Tibial nerve (tissue), 4 donors: ENCODE results near the gene RBMS3. TPM values are rescaled to one million over a fixed set of nuclear protein-coding genes. Genes with fewer than 3 reads are reported as not detected.

Experiments
- DNase-seq, 2 donors: peaks; one replicate each; pipeline ENCODE4 v3.0.0-alpha.2; 2019; ENCODE audit warnings: low spot score in 2 of 2
- H3K27ac ChIP-seq, 4 donors: fragments of 200-600 bp; sonication (generic) in 3 of 4; one replicate each; pipeline ENCODE4 v1.5.1; 2017 to 2019; ENCODE audit warnings: mild to moderate bottlenecking in 1 of 4
- H3K27me3 ChIP-seq, 2 donors: fragments of 200-600 bp; sonication (generic) in 1 of 2; one replicate each; pipeline versions ENCODE4 v1.5.1 to v1.6.0; 2017 to 2019
- H3K36me3 ChIP-seq, 3 donors: fragments of 200-600 bp; sonication (generic); one replicate each; pipeline ENCODE4 v1.5.1; 2018 to 2019
- H3K4me1 ChIP-seq, 4 donors: fragments of 200-600 bp; sonication (generic) in 3 of 4; one replicate each; pipeline ENCODE4 v1.5.1; 2017 to 2019
- H3K4me3 ChIP-seq, 4 donors: fragments of 200-600 bp; sonication (generic) in 3 of 4; one replicate each; pipeline ENCODE4 v1.5.1; 2017 to 2019; ENCODE audit warnings: mild to moderate bottlenecking in 1 of 4, moderate library complexity in 1 of 4
- H3K9me3 ChIP-seq, 4 donors: fragments of 200-600 bp; sonication (generic) in 3 of 4; one replicate each; pipeline ENCODE4 v1.5.1; 2017 to 2019
- CTCF ChIP-seq, 5 experiments: fragments of 200-600 bp in 3 of 5; fragments of 450-650 bp in 2 of 5; sonication (generic) in 3 of 5; IDR thresholded peaks; one replicate each; pipeline ENCODE4 v1.5.1; 2016 to 2019; ENCODE audit warnings: antibody characterized with exemption in 5 of 5, mild to moderate bottlenecking in 3 of 5, moderate library complexity in 2 of 5
- EP300 ChIP-seq, 2 donors: sonication (generic); formaldehyde crosslinking; IDR thresholded peaks; one replicate each; pipeline ENCODE4 v1.6.1; 2017; ENCODE audit warnings: antibody characterized with exemption in 2 of 2, mild to moderate bottlenecking in 1 of 2
- POLR2A ChIP-seq, 2 donors: fragments of 450-650 bp; IDR thresholded peaks; one replicate each; pipeline ENCODE4 v1.6.1; 2017; ENCODE audit warnings: antibody characterized with exemption in 2 of 2, mild to moderate bottlenecking in 2 of 2, moderate library complexity in 2 of 2
- WGBS, 2 donors: methylation state at CpG; one replicate each; pipeline ENCODE4 v1.1.5; 2018; 5-methylcytosine and 5-hydroxymethylcytosine counted together
- total RNA-seq, 4 donors: library from RNA; depleted of rRNA; stranded (reverse); fragments of >200 nt; gene quantifications; one replicate each; pipeline ENCODE4 v1.1.0, GENCODE V29; 2016

The RBMS3 gene
- total RNA-seq, 4 donors from 2014 or later, result 157 to 175 (median 161) TPM

GRCh38 chr3:29373131-29373680 is 92.3 kb downstream of the RBMS3 start:
- Histone ChIP-seq H3K4me3 (no peak overlapping the region), H3K4me1 (peaks cover 0 to 34% (median 4%) of the 10 kb centered on the region in 4 donors), H3K36me3 (peaks cover 0 to 7% (median 0%) of the 10 kb centered on the region in 3 donors)

GRCh38 chr3:29374226-29374625 is 93.4 kb downstream of the RBMS3 start:
- H3K27me3 ChIP-seq, result no peaks in the 10 kb centered on the region
- no peak overlapping the region for H3K4me3 ChIP-seq
- no peak overlapping the region for H3K27ac ChIP-seq
- DNase-seq, result no peak
- H3K9me3 ChIP-seq, result no peaks in the 10 kb centered on the region
- no peak for TF ChIP-seq EP300 (IDR thresholded peaks at IDR 0.05)
- TF ChIP-seq CTCF (IDR thresholded peaks at IDR 0.05), result no peak
- no peak for TF ChIP-seq POLR2A (IDR thresholded peaks at IDR 0.05)
- H3K4me1 ChIP-seq, result peaks cover 0 to 38% (median 4%) of the 10 kb centered on the region in 4 donors
- peaks cover 0 to 7% (median 0%) of the 10 kb centered on the region in 3 donors for H3K36me3 ChIP-seq

More at GRCh38 chr3:29373131-29373680, 92.3 kb downstream of the RBMS3 start:
- Histone ChIP-seq H3K9me3 (no peaks in the 10 kb centered on the region), H3K27ac (no peak overlapping the region), H3K27me3 (no peaks in the 10 kb centered on the region)
- TF ChIP-seq CTCF (IDR thresholded peaks at IDR 0.05) (no peak), POLR2A (IDR thresholded peaks at IDR 0.05) (no peak)
- no peak for DNase-seq

GRCh38 chr3:29379097-29379496 is 98.2 kb downstream of the RBMS3 start:
- DNase-seq, result no peak
- H3K27ac ChIP-seq, result no peak overlapping the region
- H3K4me3 ChIP-seq, result no peak overlapping the region
- peaks cover 0 to 5% (median 0%) of the 10 kb centered on the region in 4 donors for H3K9me3 ChIP-seq
- peaks cover 0 to 7% (median 0%) of the 10 kb centered on the region in 3 donors for H3K36me3 ChIP-seq
- no peak for TF ChIP-seq EP300 (IDR thresholded peaks at IDR 0.05)
- no peak for TF ChIP-seq CTCF (IDR thresholded peaks at IDR 0.05)
- no peak for TF ChIP-seq POLR2A (IDR thresholded peaks at IDR 0.05)
- peaks cover 0 to 37% (median 2%) of the 10 kb centered on the region in 4 donors for H3K4me1 ChIP-seq
- H3K27me3 ChIP-seq, result no peaks in the 10 kb centered on the region

- no peaks in the 10 kb centered on the region for H3K27me3 ChIP-seq
- H3K9me3 ChIP-seq, result peaks cover 0 to 5% (median 0%) of the 10 kb centered on the region in 4 donors
- WGBS, 2 donors, result 48 to 51% methylated on average over 1 of the region's 1 CpG
- no peak for DNase-seq
- no peak overlapping the region for H3K4me3 ChIP-seq
- peaks cover 0 to 46% (median 2%) of the 10 kb centered on the region in 4 donors for H3K4me1 ChIP-seq
- peak overlapping the region in 2 of 4 donors; percentile 20 to 24 for H3K27ac ChIP-seq
- no peaks in the 10 kb centered on the region for H3K36me3 ChIP-seq
- TF ChIP-seq EP300 (IDR thresholded peaks at IDR 0.05), result no peak
- TF ChIP-seq CTCF (IDR thresholded peaks at IDR 0.05), result no peak
- TF ChIP-seq POLR2A (IDR thresholded peaks at IDR 0.05), result no peak
Observed at GRCh38 chr3:29381595-29381994, 100.7 kb downstream of the RBMS3 start.

GRCh38 chr3:29382409-29382808 is 101.5 kb downstream of the RBMS3 start:
- no peaks in the 10 kb centered on the region for H3K27me3 ChIP-seq
- H3K4me3 ChIP-seq, result no peak overlapping the region
- peaks cover 0 to 46% (median 2%) of the 10 kb centered on the region in 4 donors for H3K4me1 ChIP-seq
- H3K27ac ChIP-seq, result peak overlapping the region in 1 of 4 donors; percentile 3
- DNase-seq, result no peak
- H3K36me3 ChIP-seq, result no peaks in the 10 kb centered on the region
- H3K9me3 ChIP-seq, result peaks cover 0 to 5% (median 0%) of the 10 kb centered on the region in 4 donors
- no peak for TF ChIP-seq POLR2A (IDR thresholded peaks at IDR 0.05)
- TF ChIP-seq CTCF (IDR thresholded peaks at IDR 0.05), result no peak
- TF ChIP-seq EP300 (IDR thresholded peaks at IDR 0.05), result no peak
- 24 to 34% methylated on average over 6 of the region's 6 CpGs for WGBS, 2 donors
